ENCODE measurements around the gene UCKL1.

GRCh38 chr20:63923651-63924050 lies 32.6 kb downstream of the UCKL1 start:
- TF ChIP-seq CTCF (IDR thresholded peaks at IDR 0.05; ENCODE audit: poor library complexity) (no peak), EZH2 (IDR thresholded peaks at IDR 0.05; ENCODE audit: borderline replicate concordance) (no peak), EZH2phosphoT487 (IDR thresholded peaks at IDR 0.05; ENCODE audit: low read depth, severe bottlenecking, unreplicated experiment) (no peak)

Measured in hepatocyte (in vitro differentiated cells).